ENCODE results near the gene CDC16.

- TF ChIP-seq CTCF (conservative IDR thresholded peaks at IDR 0.05; ENCODE audit: low read depth, low read length), result no peak
- peak; percentile 83 for TF ChIP-seq CEBPB (IDR thresholded peaks at IDR 0.05; ENCODE audit: low read depth, low read length)
- TF ChIP-seq MAFK (IDR thresholded peaks at IDR 0.05; ENCODE audit: low read depth, low read length), result no peak
- no peak for TF ChIP-seq POLR2A (IDR thresholded peaks at IDR 0.05; ENCODE audit: low read depth, low read length)
- no peak for TF ChIP-seq RFX5 (IDR thresholded peaks at IDR 0.05; ENCODE audit: low read depth, low read length)
- TF ChIP-seq RAD21 (IDR thresholded peaks at IDR 0.05; ENCODE audit: low read length), result no peak
- no peak for TF ChIP-seq USF2 (IDR thresholded peaks at IDR 0.05; ENCODE audit: low read depth, low read length)
- TF ChIP-seq CHD1 (IDR thresholded peaks at IDR 0.05; ENCODE audit: low read depth, low read length), result no peak
- TF ChIP-seq FOS (IDR thresholded peaks at IDR 0.05; ENCODE audit: low read depth, low read length), result no peak
- TF ChIP-seq MAZ (IDR thresholded peaks at IDR 0.05; ENCODE audit: borderline replicate concordance, low read depth, low read length), result no peak
- no peak for TF ChIP-seq ELK1 (IDR thresholded peaks at IDR 0.05; ENCODE audit: borderline replicate concordance, low read depth, low read length)
Measured at GRCh38 chr13:114230117-114230516, 4.6 kb upstream of the CDC16 start.

Data from IMR-90 (cell line).